ENCODE measurements around the gene CIBAR2.

- no peak for TF ChIP-seq CTCF (conservative IDR thresholded peaks at IDR 0.05; ENCODE audit: low read depth in 2 of 2)
- no peak for TF ChIP-seq REST (IDR thresholded peaks at IDR 0.05; ENCODE audit: unreplicated experiment)
- TF ChIP-seq POLR2AphosphoS5 (IDR thresholded peaks at IDR 0.05; ENCODE audit: low read depth), result no peak
- no peak for TF ChIP-seq EZH2 (IDR thresholded peaks at IDR 0.05; ENCODE audit: low read depth, unreplicated experiment)
- TF ChIP-seq ETS1 (IDR thresholded peaks at IDR 0.05), result no peak
- no peak for TF ChIP-seq ZNF462 (CRISPR knock-in tag; IDR thresholded peaks at IDR 0.05)
- no peak for TF ChIP-seq CREB1 (CRISPR knock-in tag; IDR thresholded peaks at IDR 0.05; ENCODE audit: low read depth)
- no peak for TF ChIP-seq EZH2phosphoT487 (IDR thresholded peaks at IDR 0.05; ENCODE audit: unreplicated experiment)
- no peak for TF ChIP-seq JUNB (IDR thresholded peaks at IDR 0.05; ENCODE audit: unreplicated experiment)
- no peak for TF ChIP-seq STAT1 (IDR thresholded peaks at IDR 0.05; ENCODE audit: unreplicated experiment)
- TF ChIP-seq ZNF331 (CRISPR knock-in tag; IDR thresholded peaks at IDR 0.05; ENCODE audit: low read depth), result no peak
Observed at GRCh38 chr16:85051067-85051581, 61.1 kb downstream of the CIBAR2 start.
